Mammary epithelial cell (primary cell): Measurements from ENCODE around the gene EVA1A.

Experiments
- CTCF ChIP-seq, 2 donors: IDR thresholded peaks in 1 of 2; conservative IDR thresholded peaks in 1 of 2; 2 replicates each; pipeline ENCODE4 v1.5.1; 2011 to 2012; ENCODE audit warnings: inconsistent platforms in 2 of 2, low read length in 2 of 2, mild to moderate bottlenecking in 2 of 2, control low read depth in 1 of 2, low read depth in 1 of 2; ENCODE audit not compliant: insufficient read depth in 1 of 2; ENCODE audit errors: extremely low read depth in 1 of 2
- EZH2 ChIP-seq: IDR thresholded peaks from 2 replicates; pipeline ENCODE4 v1.6.1; 2012; ENCODE audit warnings: low read length, inconsistent platforms, borderline replicate concordance

DNA sequence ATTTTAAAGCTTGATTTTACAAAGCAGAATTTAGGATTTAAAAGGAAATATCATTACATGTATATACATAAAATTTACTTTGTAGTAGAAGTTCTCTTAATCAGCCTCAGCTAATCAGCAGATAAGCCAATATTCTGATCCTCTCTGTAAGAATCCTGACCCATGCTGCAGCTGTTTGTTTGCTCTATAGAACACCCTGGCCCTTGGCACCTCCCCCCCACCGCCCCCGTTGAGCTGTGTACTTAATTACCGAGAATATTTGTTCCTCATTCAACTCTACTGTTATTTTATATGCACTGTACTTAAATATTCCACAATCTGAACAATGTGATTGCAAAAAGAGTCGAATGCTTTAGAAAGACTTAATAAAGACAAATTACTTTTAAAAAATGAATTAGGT, 98.0 kb downstream of the EVA1A start:
- no peak for TF ChIP-seq CTCF (conservative IDR thresholded peaks at IDR 0.05 in 1 of 2, IDR thresholded peaks at IDR 0.05 in 1 of 2; ENCODE audit: extremely low read depth in 1 of 2, insufficient read depth in 1 of 2, low read depth in 1 of 2, low read length in 2 of 2)
- no peak for TF ChIP-seq EZH2
